Ascending aorta (tissue), 2 donors: ENCODE data around the gene TMEM242. TPM values are rescaled to one million over a fixed set of nuclear protein-coding genes. Genes with fewer than 3 reads are reported as not detected.

Experiments
- DNase-seq, 2 donors: peaks; one replicate each; pipeline ENCODE4 v3.0.0-alpha.2; 2019; ENCODE audit warnings: low spot score in 2 of 2
- H3K27ac ChIP-seq, 2 donors: fragments of 200-600 bp; sonication (generic); one replicate each; pipeline ENCODE4 v1.5.1; 2016 to 2017; ENCODE audit warnings: mild to moderate bottlenecking in 1 of 2
- H3K27me3 ChIP-seq: fragments of 200-600 bp; sonication (generic); one replicate; pipeline ENCODE4 v1.5.1; 2017
- H3K36me3 ChIP-seq, 2 donors: fragments of 200-600 bp; sonication (generic); one replicate each; pipeline ENCODE4 v1.5.1; 2016
- H3K4me1 ChIP-seq, 2 donors: fragments of 200-600 bp; sonication (generic); one replicate each; pipeline ENCODE4 v1.5.1; 2016 to 2017; ENCODE audit warnings: mild to moderate bottlenecking in 1 of 2
- H3K4me3 ChIP-seq, 2 donors: fragments of 200-600 bp; sonication (generic); one replicate each; pipeline ENCODE4 v1.5.1; 2016 to 2017; ENCODE audit warnings: mild to moderate bottlenecking in 1 of 2
- H3K9me3 ChIP-seq, 2 donors: fragments of 200-600 bp; sonication (generic); one replicate each; pipeline ENCODE4 v1.5.1; 2016
- intact Hi-C: fragments of 100-400 bp; cut with DNase I; formaldehyde crosslinking; loops from one replicate; pipeline ENCODE4 v1.15.1; 2023
- total RNA-seq: library from RNA; depleted of rRNA; stranded (reverse); fragments of >200 nt; gene quantifications from one replicate; pipeline ENCODE4 v1.1.0, GENCODE V29; 2016
- TF ChIP-seq, protein P1 (sequence below), 3 experiments: fragments of 200-600 bp in 2 of 3; fragments of 450-650 bp in 1 of 3; sonication (generic) in 2 of 3; IDR thresholded peaks; one replicate each; pipeline ENCODE4 v1.5.1; 2016 to 2019; ENCODE audit warnings: antibody characterized with exemption in 3 of 3, mild to moderate bottlenecking in 1 of 3, moderate library complexity in 1 of 3

The TMEM242 gene
- total RNA-seq, 1 donor from 2014 or later, result 2.3 TPM

GRCh38 chr6:157260735-157261410, 62.4 kb downstream of the TMEM242 start:
- H3K27me3 ChIP-seq, result no peaks in the 10 kb centered on the region

GRCh38 chr6:157259443-157259842, 63.9 kb downstream of the TMEM242 start:
- intact Hi-C loops, result no loop called here
- Histone ChIP-seq H3K9me3 (no peaks in the 10 kb centered on the region), H3K36me3 (no peaks in the 10 kb centered on the region), H3K27ac (no peak overlapping the region), H3K4me1 (peaks cover 3 to 15% of the 10 kb centered on the region in 2 donors), H3K27me3 (no peaks in the 10 kb centered on the region), H3K4me3 (no peak overlapping the region)
- TF ChIP-seq, protein P1, sequence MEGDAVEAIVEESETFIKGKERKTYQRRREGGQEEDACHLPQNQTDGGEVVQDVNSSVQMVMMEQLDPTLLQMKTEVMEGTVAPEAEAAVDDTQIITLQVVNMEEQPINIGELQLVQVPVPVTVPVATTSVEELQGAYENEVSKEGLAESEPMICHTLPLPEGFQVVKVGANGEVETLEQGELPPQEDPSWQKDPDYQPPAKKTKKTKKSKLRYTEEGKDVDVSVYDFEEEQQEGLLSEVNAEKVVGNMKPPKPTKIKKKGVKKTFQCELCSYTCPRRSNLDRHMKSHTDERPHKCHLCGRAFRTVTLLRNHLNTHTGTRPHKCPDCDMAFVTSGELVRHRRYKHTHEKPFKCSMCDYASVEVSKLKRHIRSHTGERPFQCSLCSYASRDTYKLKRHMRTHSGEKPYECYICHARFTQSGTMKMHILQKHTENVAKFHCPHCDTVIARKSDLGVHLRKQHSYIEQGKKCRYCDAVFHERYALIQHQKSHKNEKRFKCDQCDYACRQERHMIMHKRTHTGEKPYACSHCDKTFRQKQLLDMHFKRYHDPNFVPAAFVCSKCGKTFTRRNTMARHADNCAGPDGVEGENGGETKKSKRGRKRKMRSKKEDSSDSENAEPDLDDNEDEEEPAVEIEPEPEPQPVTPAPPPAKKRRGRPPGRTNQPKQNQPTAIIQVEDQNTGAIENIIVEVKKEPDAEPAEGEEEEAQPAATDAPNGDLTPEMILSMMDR (IDR thresholded peaks at IDR 0.05), result no peak
- DNase-seq, result no peak

More at GRCh38 chr6:157260735-157261410, 62.4 kb downstream of the TMEM242 start:
- Histone ChIP-seq H3K4me1 (peaks cover 3 to 16% of the 10 kb centered on the region in 2 donors), H3K4me3 (no peak overlapping the region), H3K27ac (no peak overlapping the region), H3K36me3 (no peaks in the 10 kb centered on the region), H3K9me3 (no peaks in the 10 kb centered on the region)
- intact Hi-C loops, result no loop called here
- DNase-seq, result no peak
- TF ChIP-seq, protein P1 (IDR thresholded peaks at IDR 0.05), result no peak

DNA sequence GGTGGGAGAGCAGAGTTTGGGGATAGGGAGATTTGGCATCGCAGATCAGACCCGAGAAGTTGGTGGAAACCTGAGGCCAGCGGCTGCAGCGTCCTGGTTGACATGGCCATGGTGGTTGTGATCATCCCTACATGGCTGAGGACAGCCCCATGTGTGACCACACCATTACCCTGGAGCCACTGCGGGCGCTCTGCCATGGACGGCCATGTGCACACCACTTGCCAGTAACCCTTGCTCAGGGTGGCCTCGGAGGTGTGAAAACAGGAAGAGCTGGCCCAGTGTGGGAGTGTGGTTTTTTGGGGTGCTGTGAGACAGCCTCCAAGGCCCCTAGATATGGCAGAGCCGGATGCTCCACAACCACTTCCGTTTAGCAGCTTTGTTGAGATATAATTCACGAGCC, 64.4 kb downstream of the TMEM242 start:
- TF ChIP-seq, protein P1 (IDR thresholded peaks at IDR 0.05), result no peak
- H3K27me3 ChIP-seq, result no peaks in the 10 kb centered on the region
- no peak overlapping the region for H3K4me3 ChIP-seq
- H3K9me3 ChIP-seq, result no peaks in the 10 kb centered on the region
- H3K27ac ChIP-seq, result no peak overlapping the region
- intact Hi-C loops, result no loop called here
- no peak for DNase-seq
- no peaks in the 10 kb centered on the region for H3K36me3 ChIP-seq
- H3K4me1 ChIP-seq, result peaks cover 3 to 9% of the 10 kb centered on the region in 2 donors

DNA sequence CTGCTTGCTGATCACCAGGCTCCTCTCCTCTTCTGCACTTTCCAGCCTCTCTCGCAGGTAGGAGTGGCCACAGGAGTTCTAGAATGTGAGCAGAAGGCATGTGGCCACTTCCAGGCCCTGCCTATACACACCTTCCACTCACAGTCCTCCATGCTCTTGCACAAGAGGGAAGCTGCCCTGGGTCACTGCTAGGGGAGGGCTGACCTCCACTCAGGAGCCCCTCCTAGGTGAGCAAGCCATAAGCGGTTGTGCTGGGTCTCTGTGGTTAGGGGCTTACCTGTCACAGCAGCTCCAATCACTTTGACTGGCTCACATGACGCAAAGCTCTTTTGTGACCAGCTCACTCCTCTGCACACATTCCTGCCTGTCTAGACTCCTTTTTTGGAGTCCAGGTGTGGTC, 68.2 kb downstream of the TMEM242 start:
- Histone ChIP-seq H3K27ac (no peak overlapping the region), H3K27me3 (no peaks in the 10 kb centered on the region), H3K36me3 (no peaks in the 10 kb centered on the region), H3K4me3 (no peak overlapping the region), H3K4me1 (no peaks in the 10 kb centered on the region), H3K9me3 (no peaks in the 10 kb centered on the region)
- DNase-seq, result no peak
- intact Hi-C loops, result no loop called here
- TF ChIP-seq, protein P1 (IDR thresholded peaks at IDR 0.05), result no peak

DNA sequence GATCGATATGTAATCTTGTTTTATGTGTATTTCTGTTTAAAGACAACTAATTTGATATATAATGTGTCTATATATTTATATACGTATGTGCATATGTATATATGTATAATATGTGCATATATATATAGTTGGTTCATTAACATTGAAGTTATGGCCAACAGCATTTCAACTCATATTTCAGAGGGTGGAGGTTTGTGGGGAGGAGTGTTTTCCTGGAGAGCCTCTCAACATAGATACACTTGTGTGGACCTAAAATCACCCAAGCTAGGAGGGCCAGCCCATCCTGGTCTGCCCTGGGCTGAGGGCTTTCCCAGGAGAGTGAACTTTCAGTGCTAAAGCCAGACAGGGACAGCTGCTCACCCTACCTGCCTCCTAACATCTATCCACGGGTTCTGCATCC, 68.8 kb downstream of the TMEM242 start:
- Histone ChIP-seq H3K4me3 (no peak overlapping the region), H3K36me3 (no peaks in the 10 kb centered on the region), H3K27ac (no peak overlapping the region), H3K9me3 (no peaks in the 10 kb centered on the region), H3K27me3 (no peaks in the 10 kb centered on the region), H3K4me1 (no peaks in the 10 kb centered on the region)
- intact Hi-C loops, result no loop called here
- DNase-seq, result no peak
- TF ChIP-seq, protein P1 (IDR thresholded peaks at IDR 0.05), result no peak
